ENCODE results near the gene DEDD.

Gene DEDD

GRCh38 chr1:161077426-161077825 is 55.0 kb downstream of the DEDD start:
- DNase-seq (ENCODE audit: extremely low read depth in 1 of 2, low read depth in 1 of 2), result no peak

- DNase-seq (ENCODE audit: extremely low read depth in 1 of 2, low read depth in 1 of 2), result no peak
Observed at GRCh38 chr1:161076410-161076809, 56.1 kb downstream of the DEDD start.

- DNase-seq (ENCODE audit: extremely low read depth in 1 of 2, low read depth in 1 of 2), result no peak
Observed at GRCh38 chr1:161074676-161075368, 57.6 kb downstream of the DEDD start.

- DNase-seq (ENCODE audit: extremely low read depth in 1 of 2, low read depth in 1 of 2), result no peak
Observed at GRCh38 chr1:161073474-161074121, 58.9 kb downstream of the DEDD start.

GRCh38 chr1:161072751-161073449 is 59.6 kb downstream of the DEDD start:
- no peak for DNase-seq (ENCODE audit: extremely low read depth in 1 of 2, low read depth in 1 of 2)

GRCh38 chr1:161071886-161072371 is 60.5 kb downstream of the DEDD start:
- DNase-seq (ENCODE audit: extremely low read depth in 1 of 2, low read depth in 1 of 2), result peak in 1 of 2 donors; percentile 40
